Effector memory CD4-positive, alpha-beta T cell (primary cell): Measurements from ENCODE around the gene ZNF366.

ENCODE experiments used
- DNase-seq, 3 donors: peaks; one replicate each; pipeline ENCODE4 v3.0.0-alpha.2; 2020
- H3K27ac ChIP-seq: 2 replicates; pipeline ENCODE4 v1.7.0; 2013; ENCODE audit warnings: mild to moderate bottlenecking, low read length, moderate library complexity; ENCODE audit not compliant: insufficient read depth, poor library complexity, severe bottlenecking
- H3K27me3 ChIP-seq: replicated peaks from 2 replicates; pipeline ENCODE4 v1.7.0; 2013; ENCODE audit warnings: mild to moderate bottlenecking, low read length; ENCODE audit not compliant: insufficient read depth, control insufficient read depth, poor library complexity, severe bottlenecking
- H3K36me3 ChIP-seq: 2 replicates; pipeline ENCODE4 v1.7.0; 2013; ENCODE audit warnings: mild to moderate bottlenecking, low read length, moderate library complexity; ENCODE audit not compliant: control insufficient read depth, insufficient read depth
- H3K4me1 ChIP-seq: 2 replicates; pipeline ENCODE4 v1.7.0; 2013; ENCODE audit warnings: low read length, mild to moderate bottlenecking; ENCODE audit not compliant: control insufficient read depth, insufficient read depth, poor library complexity, severe bottlenecking
- H3K4me3 ChIP-seq: 2 replicates; pipeline ENCODE4 v1.7.0; 2013; ENCODE audit warnings: low read length, low read depth, mild to moderate bottlenecking; ENCODE audit not compliant: insufficient read depth, poor library complexity, severe bottlenecking
- H3K9me3 ChIP-seq: 2 replicates; pipeline ENCODE4 v1.7.0; 2013; ENCODE audit warnings: mild to moderate bottlenecking, low read length, moderate library complexity; ENCODE audit not compliant: control insufficient read depth

ZNF366 gene

DNA sequence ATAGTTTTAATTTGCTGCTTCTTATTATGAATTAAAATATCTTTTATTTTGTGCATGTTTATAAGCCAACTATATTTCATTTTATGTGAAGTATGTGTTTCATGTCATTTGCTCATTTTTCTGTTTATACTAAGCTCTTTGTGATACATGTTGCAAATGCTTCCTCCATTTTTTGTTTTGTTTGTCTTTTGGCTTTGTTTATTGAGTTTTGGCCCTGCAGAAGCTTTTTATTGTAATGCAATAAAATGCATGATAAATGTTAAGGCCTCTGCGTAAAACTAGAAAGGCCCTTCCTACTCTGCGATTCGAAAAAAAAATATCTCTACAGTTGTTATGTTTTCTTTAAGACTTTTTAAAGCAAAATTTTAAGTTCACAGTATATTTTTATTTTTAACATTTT is 9.4 kb downstream of the ZNF366 start:
- Histone ChIP-seq H3K9me3 (no peaks in the 10 kb centered on the region), H3K27ac (no peak overlapping the region), H3K4me3 (no peak overlapping the region), H3K4me1 (no peaks in the 10 kb centered on the region), H3K27me3 (no peaks in the 10 kb centered on the region), H3K36me3 (no peaks in the 10 kb centered on the region)
- no peak for DNase-seq

DNA sequence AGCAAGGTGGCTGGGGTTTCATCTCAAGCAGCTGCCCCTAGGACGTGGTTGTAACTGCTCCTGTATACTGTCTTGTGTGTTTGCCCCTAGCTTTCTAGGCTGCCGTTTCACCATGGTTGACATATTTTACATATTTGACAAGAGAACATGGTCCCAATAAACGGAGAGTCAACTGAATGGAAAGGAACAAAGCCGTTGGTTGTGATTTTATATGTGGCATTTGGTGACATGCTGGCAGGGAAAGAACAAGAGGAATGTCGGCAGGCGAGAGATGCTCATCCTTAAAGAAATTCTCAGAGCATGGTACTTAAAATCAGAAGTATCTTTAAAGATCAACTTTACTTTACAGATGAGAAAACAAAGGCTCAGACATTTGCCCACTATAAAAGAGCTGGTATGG is 11.8 kb downstream of the ZNF366 start:
- Histone ChIP-seq H3K27ac (no peak overlapping the region), H3K4me3 (no peak overlapping the region), H3K27me3 (no peaks in the 10 kb centered on the region), H3K9me3 (no peaks in the 10 kb centered on the region), H3K36me3 (no peaks in the 10 kb centered on the region), H3K4me1 (no peaks in the 10 kb centered on the region)
- no peak for DNase-seq

DNA sequence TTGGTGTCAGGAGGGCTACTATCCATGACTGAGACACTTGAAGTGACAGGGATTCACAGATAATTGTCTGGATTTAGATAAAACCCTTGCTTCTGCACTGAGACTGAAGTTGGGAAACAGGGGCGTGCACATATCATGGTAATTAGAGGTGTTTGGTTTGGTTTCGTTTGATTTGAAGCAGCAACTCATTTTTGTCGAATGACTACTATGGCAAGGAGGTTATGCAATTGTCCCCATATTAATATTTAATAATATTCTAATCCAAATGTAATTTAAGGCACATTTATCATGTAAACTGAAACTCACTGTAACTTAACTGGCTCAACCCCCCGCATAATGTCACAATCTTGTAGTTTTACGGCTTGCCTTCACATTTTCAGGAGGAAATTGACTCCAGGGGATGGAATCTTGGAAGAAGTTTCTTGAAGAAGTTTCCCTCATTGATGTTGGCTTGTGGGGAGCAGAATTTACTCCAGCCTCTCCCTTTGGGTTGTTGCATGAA is 12.5 kb downstream of the ZNF366 start:
- H3K4me3 ChIP-seq = no peak overlapping the region
- H3K27ac ChIP-seq = no peak overlapping the region
- no peaks in the 10 kb centered on the region for H3K36me3 ChIP-seq
- DNase-seq = no peak
- H3K4me1 ChIP-seq = no peaks in the 10 kb centered on the region
- no peaks in the 10 kb centered on the region for H3K27me3 ChIP-seq
- H3K9me3 ChIP-seq = no peaks in the 10 kb centered on the region

DNA sequence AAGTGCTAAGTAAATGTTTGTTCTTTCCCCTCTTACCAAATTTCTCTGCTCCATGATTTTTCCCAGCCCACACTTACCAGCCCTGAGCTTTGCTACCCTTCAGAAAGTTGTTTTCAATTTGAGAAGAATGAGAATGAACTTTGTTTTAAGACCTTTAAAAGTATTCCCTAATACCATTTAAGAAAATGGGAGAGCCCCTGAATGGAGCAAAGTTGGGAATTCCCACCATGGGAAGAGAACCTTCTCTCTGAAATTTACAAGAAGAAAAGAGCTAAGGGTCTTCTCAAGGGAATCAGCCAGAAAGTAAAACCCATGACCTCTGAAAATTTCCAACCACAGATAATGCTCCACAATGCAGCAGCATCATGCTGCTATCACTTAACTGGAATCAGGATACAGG is 17.7 kb downstream of the ZNF366 start:
- H3K36me3 ChIP-seq = no peaks in the 10 kb centered on the region
- no peak for DNase-seq
- H3K4me3 ChIP-seq = no peak overlapping the region

DNA sequence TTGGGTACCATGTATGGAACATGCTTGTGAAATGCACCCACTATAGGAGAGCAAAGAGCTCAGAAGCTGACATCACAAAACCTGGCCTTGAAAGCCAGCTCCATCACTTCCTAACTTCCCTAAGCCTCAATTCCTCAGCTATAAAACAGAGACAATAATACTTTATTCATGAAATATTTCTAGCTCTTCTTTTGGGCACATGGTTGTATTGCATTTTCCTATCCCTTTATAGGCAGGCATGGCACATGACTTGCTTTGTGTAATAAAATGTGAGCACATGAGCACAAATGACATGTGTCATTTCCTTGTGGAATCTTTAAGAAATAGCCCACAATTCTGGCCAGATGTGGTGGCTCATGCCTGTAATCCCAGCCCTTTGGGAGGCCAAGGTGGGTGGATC is 18.5 kb downstream of the ZNF366 start:
- Histone ChIP-seq H3K4me1 (no peaks in the 10 kb centered on the region), H3K27ac (no peak overlapping the region), H3K4me3 (no peak overlapping the region), H3K36me3 (no peaks in the 10 kb centered on the region), H3K27me3 (no peaks in the 10 kb centered on the region), H3K9me3 (no peaks in the 10 kb centered on the region)
- DNase-seq = no peak

More for the DNA sequence above, 17.7 kb downstream of the ZNF366 start:
- no peaks in the 10 kb centered on the region for H3K27me3 ChIP-seq
- H3K9me3 ChIP-seq = no peaks in the 10 kb centered on the region
- no peak overlapping the region for H3K27ac ChIP-seq
- H3K4me1 ChIP-seq = no peaks in the 10 kb centered on the region

DNA sequence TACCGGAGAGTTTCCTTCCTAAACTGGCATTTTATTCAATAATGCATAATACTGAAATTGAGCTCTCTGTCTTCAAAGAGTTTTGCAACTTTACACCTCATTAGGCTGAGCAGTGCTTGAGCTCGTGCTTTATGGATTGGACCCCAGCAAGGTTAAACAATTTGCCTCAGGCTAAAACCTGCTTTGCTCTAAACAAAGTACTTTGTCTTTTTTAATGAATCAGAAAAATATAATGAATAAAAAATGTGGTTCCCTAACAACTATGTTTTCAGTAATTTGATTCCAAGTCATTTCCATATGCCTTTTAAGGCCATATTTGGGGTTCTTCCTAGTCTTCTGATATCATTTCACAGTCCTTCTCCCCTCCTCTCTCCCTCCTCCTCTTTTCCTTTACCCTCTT is 20.0 kb downstream of the ZNF366 start:
- H3K9me3 ChIP-seq = no peaks in the 10 kb centered on the region
- no peaks in the 10 kb centered on the region for H3K4me1 ChIP-seq
- H3K4me3 ChIP-seq = no peak overlapping the region
- H3K36me3 ChIP-seq = no peaks in the 10 kb centered on the region
- H3K27ac ChIP-seq = no peak overlapping the region
- no peak for DNase-seq
- H3K27me3 ChIP-seq = no peaks in the 10 kb centered on the region

DNA sequence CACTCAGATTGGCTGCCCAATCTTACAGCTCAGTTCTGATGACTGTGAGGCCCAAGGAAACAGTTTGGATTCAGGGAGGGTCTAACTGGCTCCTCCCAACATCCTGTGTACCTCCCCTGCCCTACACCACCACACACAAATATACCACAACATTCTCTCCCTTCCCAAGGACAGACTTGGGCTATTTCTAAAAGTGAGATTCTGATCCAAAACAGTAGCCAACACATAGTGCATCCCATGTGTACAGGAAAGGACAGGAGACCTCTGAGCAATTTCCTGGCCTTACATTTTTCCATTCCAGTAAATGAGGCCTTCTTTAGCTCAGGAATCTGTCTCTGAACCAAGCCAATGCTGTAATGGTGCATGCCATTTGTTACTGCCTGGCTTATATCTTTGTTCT is 20.8 kb downstream of the ZNF366 start:
- no peak overlapping the region for H3K27ac ChIP-seq
- H3K36me3 ChIP-seq = no peaks in the 10 kb centered on the region
- H3K27me3 ChIP-seq = no peaks in the 10 kb centered on the region
- no peaks in the 10 kb centered on the region for H3K4me1 ChIP-seq
- no peaks in the 10 kb centered on the region for H3K9me3 ChIP-seq
- H3K4me3 ChIP-seq = no peak overlapping the region
- DNase-seq = no peak

DNA sequence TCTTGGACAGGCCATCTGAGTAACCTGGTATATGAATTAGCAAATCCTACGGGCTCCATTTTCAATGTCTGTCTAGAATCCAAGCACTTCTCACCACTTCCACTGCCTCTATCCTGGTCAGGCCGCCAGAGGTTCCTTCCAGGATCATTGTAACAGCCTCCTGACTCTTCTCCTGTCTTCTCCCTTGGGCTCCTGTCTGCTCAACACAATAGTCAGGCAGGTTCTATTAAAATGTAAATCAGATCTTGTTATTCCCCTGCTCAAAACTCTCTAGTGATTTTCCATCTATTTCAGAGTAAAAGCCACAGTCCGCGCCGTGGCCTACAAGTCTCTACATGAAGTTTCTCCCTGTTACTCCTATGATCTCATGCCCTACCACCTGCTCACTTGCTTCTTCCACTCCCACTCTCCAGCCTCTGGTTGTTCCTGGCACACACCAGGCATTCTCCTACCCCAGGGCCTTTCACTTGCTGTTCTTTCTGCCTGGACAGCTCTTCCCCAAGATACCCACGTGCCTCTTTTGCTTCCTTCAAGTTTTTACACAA is 21.7 kb downstream of the ZNF366 start:
- Histone ChIP-seq H3K27ac (no peak overlapping the region), H3K9me3 (no peaks in the 10 kb centered on the region), H3K27me3 (no peaks in the 10 kb centered on the region), H3K4me1 (no peaks in the 10 kb centered on the region), H3K36me3 (no peaks in the 10 kb centered on the region), H3K4me3 (no peak overlapping the region)
- no peak for DNase-seq

DNA sequence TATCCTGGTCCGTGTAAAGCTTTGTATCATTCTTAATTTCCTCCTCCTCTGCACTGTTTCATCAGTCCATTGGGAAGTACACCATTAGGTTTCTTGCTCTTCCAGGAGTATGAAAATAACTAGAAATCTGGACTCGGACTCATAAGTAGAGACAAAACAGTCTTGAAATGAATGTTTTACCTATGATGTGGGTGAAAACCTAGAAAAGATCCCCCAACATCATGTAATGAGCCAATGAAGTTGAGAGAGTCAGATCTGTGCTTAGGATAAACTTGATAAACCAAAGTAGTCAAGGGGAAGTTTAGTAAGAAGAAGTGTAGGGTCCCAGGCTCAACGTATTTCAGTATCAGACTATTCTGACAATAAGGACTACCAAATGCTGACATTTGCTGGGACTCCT is 25.2 kb downstream of the ZNF366 start:
- no peaks in the 10 kb centered on the region for H3K36me3 ChIP-seq
- H3K9me3 ChIP-seq = no peaks in the 10 kb centered on the region
- no peak for DNase-seq
- no peak overlapping the region for H3K27ac ChIP-seq
- no peaks in the 10 kb centered on the region for H3K4me1 ChIP-seq
- H3K4me3 ChIP-seq = no peak overlapping the region
- H3K27me3 ChIP-seq = no peaks in the 10 kb centered on the region

DNA sequence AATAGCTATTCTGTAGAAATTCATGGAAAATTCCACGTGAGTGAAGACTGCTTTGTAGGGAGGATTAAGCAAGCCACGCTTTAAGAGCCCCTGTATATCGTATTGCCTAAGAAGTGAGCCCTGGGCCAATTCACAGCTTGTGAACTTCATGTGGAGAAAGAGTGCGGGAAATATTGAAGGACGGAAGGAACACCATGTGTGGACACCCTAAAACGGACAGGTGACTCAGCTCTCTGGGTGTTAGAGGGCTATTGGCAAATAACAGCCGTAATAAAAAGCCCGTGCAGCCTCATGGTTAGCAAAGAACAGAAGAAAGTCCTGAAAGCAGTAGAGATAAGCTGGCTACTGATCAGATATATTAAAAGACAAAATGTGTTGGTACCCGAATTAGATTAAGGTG is 26.4 kb downstream of the ZNF366 start:
- Histone ChIP-seq H3K4me3 (no peak overlapping the region), H3K27ac (no peak overlapping the region), H3K27me3 (no peaks in the 10 kb centered on the region), H3K36me3 (no peaks in the 10 kb centered on the region), H3K4me1 (no peaks in the 10 kb centered on the region), H3K9me3 (no peaks in the 10 kb centered on the region)
- no peak for DNase-seq
